ENCODE results near the gene ZSCAN5B. TPM values are rescaled to one million over a fixed set of nuclear protein-coding genes. Genes with fewer than 3 reads are reported as not detected.

ZSCAN5B gene
- total and polyA plus RNA-seq, 2 donors (not counting 1 experiment from before 2014, with no cell fraction given) = not detected

DNA sequence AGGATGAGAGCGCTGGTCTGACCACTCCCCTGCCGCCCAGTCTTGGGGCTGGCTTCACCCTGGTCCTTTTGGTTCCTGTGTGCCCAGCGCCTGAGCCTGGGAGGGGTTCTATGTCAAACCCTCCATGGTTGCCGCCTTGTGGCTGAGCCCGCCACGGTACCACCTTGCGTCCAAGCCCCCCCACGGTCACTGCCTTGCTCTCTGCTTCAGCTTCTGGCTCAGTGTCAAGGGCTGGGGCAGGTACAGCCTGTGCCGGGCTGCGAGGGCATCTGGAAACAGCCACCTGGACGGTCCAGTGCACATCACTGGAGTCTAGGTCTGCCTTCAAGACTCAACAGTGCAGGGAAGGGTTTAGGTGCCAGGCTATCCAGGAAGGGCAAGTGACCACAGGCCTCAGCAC, 36.0 kb downstream of the ZSCAN5B start:
- Histone ChIP-seq H3K27ac (ENCODE audit: insufficient read depth, low read length) (no peak overlapping the region), H3K79me2 (ENCODE audit: control insufficient read depth, insufficient read depth, low read length) (no peaks in the 10 kb centered on the region), H3K4me3 (replicated peaks in 1 of 4; ENCODE audit: control extremely low read depth in 1 of 4, insufficient read depth in 1 of 4, low read depth in 3 of 4, low read length in 4 of 4) (no peak overlapping the region), H3K27me3 (ENCODE audit: control insufficient read depth, insufficient read depth, low read length) (no peaks in the 10 kb centered on the region), H3K4me2 (ENCODE audit: extremely low read depth, insufficient read depth, low read length) (no peak overlapping the region), H3K9me3 (ENCODE audit: control insufficient read depth, insufficient read depth, low read depth, low read length) (no peaks in the 10 kb centered on the region), H3K4me1 (ENCODE audit: control insufficient read depth, extremely low read depth, insufficient read depth, low read length) (no peaks in the 10 kb centered on the region), H3K36me3 (ENCODE audit: control insufficient read depth, insufficient read depth, low read length) (peaks cover 7% of the 10 kb centered on the region), H2AFZ (ENCODE audit: low read length) (no peak overlapping the region), H3K9ac (ENCODE audit: insufficient read depth, low read length) (no peak overlapping the region), H4K20me1 (ENCODE audit: control insufficient read depth, extremely low read depth, insufficient read depth, low read length) (no peaks in the 10 kb centered on the region)
- TF ChIP-seq EZH2 (IDR thresholded peaks at IDR 0.05; ENCODE audit: low read length, missing control alignments) = no peak
- no peak for DNase-seq (ENCODE audit: low read depth in 2 of 2)

DNA sequence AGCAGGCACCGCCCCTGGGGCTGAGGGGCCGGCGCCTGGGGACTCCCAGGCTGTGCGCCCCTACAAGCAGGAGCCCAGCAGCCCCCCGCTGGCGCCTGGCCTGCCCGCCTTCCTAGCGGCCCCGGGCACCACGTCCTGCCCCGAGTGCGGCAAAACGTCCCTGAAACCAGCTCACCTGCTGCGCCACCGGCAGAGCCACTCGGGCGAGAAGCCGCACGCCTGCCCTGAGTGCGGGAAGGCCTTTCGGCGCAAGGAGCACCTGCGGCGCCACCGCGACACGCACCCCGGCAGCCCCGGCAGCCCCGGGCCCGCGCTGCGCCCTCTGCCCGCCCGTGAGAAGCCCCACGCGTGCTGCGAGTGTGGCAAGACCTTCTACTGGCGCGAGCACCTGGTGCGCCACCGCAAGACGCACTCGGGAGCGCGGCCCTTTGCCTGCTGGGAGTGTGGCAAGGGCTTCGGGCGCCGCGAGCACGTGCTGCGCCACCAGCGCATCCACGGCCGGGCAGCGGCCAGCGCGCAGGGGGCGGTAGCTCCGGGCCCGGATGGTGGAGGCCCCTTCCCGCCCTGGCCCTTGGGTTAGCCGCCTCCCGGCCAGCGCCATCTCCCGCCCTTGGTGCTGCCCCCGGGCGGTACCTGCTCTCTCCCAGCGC, 37.8 kb downstream of the ZSCAN5B start:
- Histone ChIP-seq H3K79me2 (ENCODE audit: control insufficient read depth, insufficient read depth, low read length) (no peaks in the 10 kb centered on the region), H3K27ac (ENCODE audit: insufficient read depth, low read length) (no peak overlapping the region), H3K4me2 (ENCODE audit: extremely low read depth, insufficient read depth, low read length) (no peak overlapping the region), H2AFZ (ENCODE audit: low read length) (no peak overlapping the region), H3K9ac (ENCODE audit: insufficient read depth, low read length) (no peak overlapping the region), H4K20me1 (ENCODE audit: control insufficient read depth, extremely low read depth, insufficient read depth, low read length) (no peaks in the 10 kb centered on the region), H3K4me1 (ENCODE audit: control insufficient read depth, extremely low read depth, insufficient read depth, low read length) (no peaks in the 10 kb centered on the region), H3K9me3 (ENCODE audit: control insufficient read depth, insufficient read depth, low read depth, low read length) (no peaks in the 10 kb centered on the region), H3K27me3 (ENCODE audit: control insufficient read depth, insufficient read depth, low read length) (no peaks in the 10 kb centered on the region), H3K4me3 (replicated peaks in 1 of 4; ENCODE audit: control extremely low read depth in 1 of 4, insufficient read depth in 1 of 4, low read depth in 3 of 4, low read length in 4 of 4) (no peak overlapping the region), H3K36me3 (ENCODE audit: control insufficient read depth, insufficient read depth, low read length) (peaks cover 10% of the 10 kb centered on the region)
- DNase-seq (ENCODE audit: low read depth in 2 of 2) = no peak
- no peak for TF ChIP-seq EZH2 (IDR thresholded peaks at IDR 0.05; ENCODE audit: low read length, missing control alignments)
- TF ChIP-seq, protein P1, sequence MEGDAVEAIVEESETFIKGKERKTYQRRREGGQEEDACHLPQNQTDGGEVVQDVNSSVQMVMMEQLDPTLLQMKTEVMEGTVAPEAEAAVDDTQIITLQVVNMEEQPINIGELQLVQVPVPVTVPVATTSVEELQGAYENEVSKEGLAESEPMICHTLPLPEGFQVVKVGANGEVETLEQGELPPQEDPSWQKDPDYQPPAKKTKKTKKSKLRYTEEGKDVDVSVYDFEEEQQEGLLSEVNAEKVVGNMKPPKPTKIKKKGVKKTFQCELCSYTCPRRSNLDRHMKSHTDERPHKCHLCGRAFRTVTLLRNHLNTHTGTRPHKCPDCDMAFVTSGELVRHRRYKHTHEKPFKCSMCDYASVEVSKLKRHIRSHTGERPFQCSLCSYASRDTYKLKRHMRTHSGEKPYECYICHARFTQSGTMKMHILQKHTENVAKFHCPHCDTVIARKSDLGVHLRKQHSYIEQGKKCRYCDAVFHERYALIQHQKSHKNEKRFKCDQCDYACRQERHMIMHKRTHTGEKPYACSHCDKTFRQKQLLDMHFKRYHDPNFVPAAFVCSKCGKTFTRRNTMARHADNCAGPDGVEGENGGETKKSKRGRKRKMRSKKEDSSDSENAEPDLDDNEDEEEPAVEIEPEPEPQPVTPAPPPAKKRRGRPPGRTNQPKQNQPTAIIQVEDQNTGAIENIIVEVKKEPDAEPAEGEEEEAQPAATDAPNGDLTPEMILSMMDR (conservative IDR thresholded peaks at IDR 0.05 in 1 of 2, IDR thresholded peaks at IDR 0.05 in 1 of 2; ENCODE audit: low read depth in 1 of 2, low read length in 2 of 2) = no peak

DNA sequence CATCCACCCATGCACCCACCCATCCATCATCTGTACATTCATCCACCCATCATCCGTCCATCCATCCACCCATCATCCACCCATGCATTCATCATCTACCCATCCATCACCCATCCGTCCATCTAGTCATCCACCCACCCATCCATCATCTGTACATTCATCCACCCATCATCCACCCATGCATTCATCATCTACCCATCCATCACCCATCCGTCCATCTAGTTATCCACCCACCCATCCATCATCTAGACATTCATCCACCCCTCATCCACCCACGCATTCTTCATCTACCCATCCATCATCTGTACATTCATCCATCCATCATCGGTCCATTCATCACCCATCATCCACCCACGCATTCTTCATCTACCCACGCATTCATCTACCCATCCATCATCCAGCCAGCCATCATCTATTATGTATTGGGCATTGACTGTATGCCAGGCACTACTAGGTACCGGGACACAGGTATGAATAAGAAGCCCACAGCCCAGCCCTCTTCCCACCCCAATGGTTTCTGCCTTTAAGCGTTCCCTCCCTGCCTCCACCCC, 38.5 kb downstream of the ZSCAN5B start:
- Histone ChIP-seq H3K4me1 (ENCODE audit: control insufficient read depth, extremely low read depth, insufficient read depth, low read length) (no peaks in the 10 kb centered on the region), H3K4me2 (ENCODE audit: extremely low read depth, insufficient read depth, low read length) (no peak overlapping the region), H3K36me3 (ENCODE audit: control insufficient read depth, insufficient read depth, low read length) (peaks cover 10% of the 10 kb centered on the region), H3K79me2 (ENCODE audit: control insufficient read depth, insufficient read depth, low read length) (no peaks in the 10 kb centered on the region), H3K4me3 (replicated peaks in 1 of 4; ENCODE audit: control extremely low read depth in 1 of 4, insufficient read depth in 1 of 4, low read depth in 3 of 4, low read length in 4 of 4) (no peak overlapping the region), H3K27me3 (ENCODE audit: control insufficient read depth, insufficient read depth, low read length) (no peaks in the 10 kb centered on the region), H3K9ac (ENCODE audit: insufficient read depth, low read length) (no peak overlapping the region), H3K9me3 (ENCODE audit: control insufficient read depth, insufficient read depth, low read depth, low read length) (no peaks in the 10 kb centered on the region), H2AFZ (ENCODE audit: low read length) (no peak overlapping the region), H4K20me1 (ENCODE audit: control insufficient read depth, extremely low read depth, insufficient read depth, low read length) (no peaks in the 10 kb centered on the region), H3K27ac (ENCODE audit: insufficient read depth, low read length) (no peak overlapping the region)
- DNase-seq (ENCODE audit: low read depth in 2 of 2) = peak in 1 of 2 donors; percentile 4
- TF ChIP-seq, protein P1 (conservative IDR thresholded peaks at IDR 0.05 in 1 of 2, IDR thresholded peaks at IDR 0.05 in 1 of 2; ENCODE audit: low read depth in 1 of 2, low read length in 2 of 2) = no peak
- TF ChIP-seq EZH2 (IDR thresholded peaks at IDR 0.05; ENCODE audit: low read length, missing control alignments) = no peak
